ENCODE measurements around the gene IL17RE.
"Not testable (repeated sequence)": the region's sequence is repeated elsewhere in the genome, so short reads cannot be mapped to it uniquely, and the experiment has no call there.

IL17RE gene

DNA sequence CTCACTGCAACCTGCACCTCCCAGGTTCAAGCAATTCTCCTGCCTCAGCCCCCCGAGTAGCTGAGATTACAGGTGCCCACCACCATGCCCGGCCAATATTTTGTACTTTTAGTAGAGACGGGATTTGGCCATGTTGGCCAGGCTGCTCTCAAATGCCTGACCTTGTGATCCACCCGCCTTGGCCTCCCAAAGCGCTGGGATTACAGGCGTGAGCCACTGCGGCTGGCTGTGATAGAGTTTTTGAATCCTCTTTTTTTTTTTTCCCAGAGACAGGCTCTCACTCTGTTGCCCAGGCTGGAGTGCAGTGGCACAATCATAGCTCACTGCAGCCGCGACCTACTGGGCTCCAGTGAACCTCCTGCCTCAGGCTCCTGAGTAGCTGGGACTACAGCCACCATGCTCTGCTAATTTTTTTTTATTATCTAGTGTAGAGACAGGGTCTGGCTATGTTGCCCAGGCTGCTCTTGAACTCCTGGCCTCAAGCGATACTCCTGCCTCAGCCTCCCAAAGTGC lies 37.5 kb upstream of the IL17RE start:
- H3K27ac ChIP-seq (ENCODE audit: low read depth, low read length); H3K4me1 ChIP-seq (ENCODE audit: insufficient read depth, low read length); H3K36me3 ChIP-seq (ENCODE audit: insufficient read depth, low read length); H3K4me3 ChIP-seq (ENCODE audit: low read length); H3K9me3 ChIP-seq (ENCODE audit: insufficient read depth, low read depth, low read length); H3K9ac ChIP-seq (ENCODE audit: low read depth, low read length): not testable (repeated sequence)
- 93% methylated on average over 10 of the region's 10 CpGs for WGBS
- H3K27me3 ChIP-seq (ENCODE audit: insufficient read depth, low read length): peaks cover 20% of the 10 kb centered on the region

- Histone ChIP-seq H3K9me3 (ENCODE audit: insufficient read depth, low read depth, low read length) (no peaks in the 10 kb centered on the region), H3K4me1 (ENCODE audit: insufficient read depth, low read length) (no peaks in the 10 kb centered on the region), H3K27me3 (ENCODE audit: insufficient read depth, low read length) (peaks cover 16% of the 10 kb centered on the region), H3K4me3 (ENCODE audit: low read length) (no peak overlapping the region), H3K36me3 (ENCODE audit: insufficient read depth, low read length) (no peaks in the 10 kb centered on the region), H3K9ac (ENCODE audit: low read depth, low read length) (no peak overlapping the region), H3K27ac (ENCODE audit: low read depth, low read length) (no peak overlapping the region)
- WGBS: 95% methylated on average over 8 of the region's 8 CpGs
These were observed 36.0 kb upstream of the IL17RE start for GRCh38 chr3:9866639-9867038.

- no peaks in the 10 kb centered on the region for H3K9me3 ChIP-seq (ENCODE audit: insufficient read depth, low read depth, low read length)
- no peak overlapping the region for H3K9ac ChIP-seq (ENCODE audit: low read depth, low read length)
- H3K27ac ChIP-seq (ENCODE audit: low read depth, low read length): no peak overlapping the region
- H3K4me1 ChIP-seq (ENCODE audit: insufficient read depth, low read length): no peaks in the 10 kb centered on the region
- no peaks in the 10 kb centered on the region for H3K36me3 ChIP-seq (ENCODE audit: insufficient read depth, low read length)
- peaks cover 11% of the 10 kb centered on the region for H3K27me3 ChIP-seq (ENCODE audit: insufficient read depth, low read length)
- H3K4me3 ChIP-seq (ENCODE audit: low read length): no peak overlapping the region
- 94% methylated on average over 12 of the region's 12 CpGs for WGBS
These were observed 35.5 kb upstream of the IL17RE start for GRCh38 chr3:9867106-9867505.

DNA sequence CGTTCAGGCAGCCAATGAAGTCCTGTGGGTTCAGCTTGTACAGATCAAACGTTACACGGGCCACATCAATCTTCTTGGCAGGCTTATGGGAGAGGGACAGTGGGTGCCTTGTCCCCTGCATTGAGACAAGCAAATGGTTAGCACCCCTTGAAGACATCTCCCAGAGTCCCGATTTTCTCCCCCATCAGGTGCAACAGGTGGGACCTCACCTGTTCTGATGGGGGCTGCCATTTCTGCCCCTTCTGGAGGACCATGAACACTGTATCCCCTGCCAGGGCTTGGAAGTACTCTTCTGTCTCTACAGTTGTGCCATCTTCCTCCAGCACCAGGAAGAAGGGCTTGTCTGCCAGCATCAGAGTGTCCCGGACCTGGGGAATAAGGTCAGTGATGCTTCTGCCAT lies 32.7 kb upstream of the IL17RE start:
- H3K4me3 ChIP-seq (ENCODE audit: low read length): no peak overlapping the region
- 90% methylated on average over 5 of the region's 5 CpGs for WGBS
- H3K9me3 ChIP-seq (ENCODE audit: insufficient read depth, low read depth, low read length): no peaks in the 10 kb centered on the region
- no peaks in the 10 kb centered on the region for H3K36me3 ChIP-seq (ENCODE audit: insufficient read depth, low read length)
- H3K27me3 ChIP-seq (ENCODE audit: insufficient read depth, low read length): no peaks in the 10 kb centered on the region
- H3K4me1 ChIP-seq (ENCODE audit: insufficient read depth, low read length): no peaks in the 10 kb centered on the region
- H3K27ac ChIP-seq (ENCODE audit: low read depth, low read length): no peak overlapping the region
- no peak overlapping the region for H3K9ac ChIP-seq (ENCODE audit: low read depth, low read length)

DNA sequence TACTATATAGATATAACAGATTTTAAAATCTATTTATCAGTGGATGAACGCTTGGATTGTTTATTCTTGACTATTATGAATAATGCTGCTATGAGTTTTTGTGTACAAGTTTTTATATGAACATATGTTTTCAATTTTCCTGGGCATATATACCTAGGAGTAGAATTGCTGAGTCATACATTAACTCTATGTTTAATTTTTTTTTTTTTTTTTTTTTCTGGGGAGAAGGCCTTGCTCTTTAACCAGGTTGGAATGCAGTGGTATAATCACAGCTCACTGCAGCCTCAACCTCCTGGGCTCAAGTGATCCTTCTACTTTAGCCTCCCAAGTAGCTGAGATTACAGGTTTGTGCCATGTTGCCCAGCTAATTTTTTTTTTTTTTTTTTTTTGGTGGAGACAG lies 31.7 kb upstream of the IL17RE start:
- Histone ChIP-seq H3K4me3 (ENCODE audit: low read length) (no peak overlapping the region), H3K9ac (ENCODE audit: low read depth, low read length) (no peak overlapping the region), H3K36me3 (ENCODE audit: insufficient read depth, low read length) (no peaks in the 10 kb centered on the region), H3K9me3 (ENCODE audit: insufficient read depth, low read depth, low read length) (no peaks in the 10 kb centered on the region), H3K27me3 (ENCODE audit: insufficient read depth, low read length) (no peaks in the 10 kb centered on the region), H3K4me1 (ENCODE audit: insufficient read depth, low read length) (no peaks in the 10 kb centered on the region), H3K27ac (ENCODE audit: low read depth, low read length) (no peak overlapping the region)
- 63% methylated on average over 1 of the region's 1 CpG for WGBS

DNA sequence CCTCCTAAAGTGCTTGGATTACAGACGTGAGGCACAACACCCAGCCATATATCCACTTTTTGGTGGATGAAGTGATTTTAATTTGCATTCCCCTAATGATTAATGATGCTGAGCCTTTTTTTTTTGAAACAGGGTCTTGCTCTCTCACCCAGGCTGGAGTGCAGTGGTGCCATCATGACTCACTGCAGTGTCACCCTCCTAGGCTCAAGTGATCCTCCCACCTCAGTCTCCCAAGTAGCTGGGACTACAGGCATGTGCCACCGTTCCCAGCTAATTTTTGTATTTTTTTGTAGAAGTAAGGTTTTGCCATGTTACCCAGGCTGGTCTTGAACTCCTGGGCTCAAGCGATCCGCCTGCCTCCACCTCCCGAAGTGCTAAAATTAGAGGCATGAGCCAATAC lies 30.6 kb upstream of the IL17RE start:
- WGBS: 93% methylated on average over 4 of the region's 5 CpGs
- H3K27ac ChIP-seq (ENCODE audit: low read depth, low read length); H3K9ac ChIP-seq (ENCODE audit: low read depth, low read length); H3K4me3 ChIP-seq (ENCODE audit: low read length); H3K27me3 ChIP-seq (ENCODE audit: insufficient read depth, low read length); H3K4me1 ChIP-seq (ENCODE audit: insufficient read depth, low read length); H3K36me3 ChIP-seq (ENCODE audit: insufficient read depth, low read length); H3K9me3 ChIP-seq (ENCODE audit: insufficient read depth, low read depth, low read length): not testable (repeated sequence)

DNA sequence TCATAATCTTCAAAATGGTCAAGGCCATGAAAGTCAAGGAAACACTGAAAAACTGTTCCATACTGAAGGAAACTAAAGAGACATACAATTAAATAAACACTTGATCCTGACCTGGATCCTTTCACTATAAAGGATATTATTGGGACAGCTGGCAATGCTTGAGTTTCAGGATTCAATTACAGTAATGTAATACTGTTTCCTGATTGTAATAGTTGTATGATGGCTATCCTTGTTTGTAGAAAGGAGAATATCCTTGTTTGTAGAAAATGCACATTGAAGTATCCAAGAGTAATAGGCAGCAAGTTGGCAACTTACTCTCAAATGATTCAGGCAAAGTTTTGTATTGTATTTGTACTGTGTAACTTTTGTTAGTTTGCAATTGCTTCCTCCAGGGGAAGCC lies 27.2 kb upstream of the IL17RE start:
- Histone ChIP-seq H3K27me3 (ENCODE audit: insufficient read depth, low read length) (no peaks in the 10 kb centered on the region), H3K4me1 (ENCODE audit: insufficient read depth, low read length) (no peaks in the 10 kb centered on the region), H3K36me3 (ENCODE audit: insufficient read depth, low read length) (no peaks in the 10 kb centered on the region), H3K9me3 (ENCODE audit: insufficient read depth, low read depth, low read length) (no peaks in the 10 kb centered on the region), H3K9ac (ENCODE audit: low read depth, low read length) (no peak overlapping the region), H3K4me3 (ENCODE audit: low read length) (no peak overlapping the region), H3K27ac (ENCODE audit: low read depth, low read length) (no peak overlapping the region)

DNA sequence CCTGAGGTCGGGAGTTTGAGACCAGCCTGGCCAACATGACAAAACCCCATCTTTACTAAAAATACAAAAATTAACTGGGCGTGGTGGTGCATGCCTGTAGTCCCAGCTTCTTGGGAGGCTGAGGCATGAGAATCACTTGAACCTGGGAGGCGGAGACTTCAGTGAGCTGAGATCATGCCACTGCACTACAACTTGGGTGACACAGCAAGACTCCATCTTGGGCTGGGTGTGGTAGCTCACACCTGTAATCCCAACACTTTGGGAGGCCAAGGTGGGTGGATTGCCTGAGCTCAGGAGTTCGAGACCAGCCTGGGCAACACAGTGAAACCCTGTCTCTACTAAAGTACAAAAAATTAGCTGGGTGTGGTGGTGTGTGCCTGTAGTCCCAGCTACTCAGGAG lies 26.4 kb upstream of the IL17RE start:
- H3K9ac ChIP-seq (ENCODE audit: low read depth, low read length): not testable (repeated sequence)

GRCh38 chr3:9876991-9877390 lies 25.7 kb upstream of the IL17RE start:
- 91% methylated on average over 12 of the region's 12 CpGs for WGBS
- Histone ChIP-seq H3K4me3 (ENCODE audit: low read length) (no peak overlapping the region), H3K4me1 (ENCODE audit: insufficient read depth, low read length) (no peaks in the 10 kb centered on the region), H3K9ac (ENCODE audit: low read depth, low read length) (no peak overlapping the region), H3K27me3 (ENCODE audit: insufficient read depth, low read length) (no peaks in the 10 kb centered on the region), H3K27ac (ENCODE audit: low read depth, low read length) (no peak overlapping the region), H3K9me3 (ENCODE audit: insufficient read depth, low read depth, low read length) (no peaks in the 10 kb centered on the region), H3K36me3 (ENCODE audit: insufficient read depth, low read length) (no peaks in the 10 kb centered on the region)

More for the DNA sequence above, 26.4 kb upstream of the IL17RE start:
- not testable (repeated sequence) for H3K36me3 ChIP-seq (ENCODE audit: insufficient read depth, low read length); H3K27ac ChIP-seq (ENCODE audit: low read depth, low read length); H3K4me1 ChIP-seq (ENCODE audit: insufficient read depth, low read length); H3K4me3 ChIP-seq (ENCODE audit: low read length); H3K9me3 ChIP-seq (ENCODE audit: insufficient read depth, low read depth, low read length); H3K27me3 ChIP-seq (ENCODE audit: insufficient read depth, low read length)
- 91% methylated on average over 4 of the region's 4 CpGs for WGBS

GRCh38 chr3:9878700-9879099 lies 23.9 kb upstream of the IL17RE start:
- H3K27ac ChIP-seq (ENCODE audit: low read depth, low read length): no peak overlapping the region
- no peaks in the 10 kb centered on the region for H3K36me3 ChIP-seq (ENCODE audit: insufficient read depth, low read length)
- no peaks in the 10 kb centered on the region for H3K4me1 ChIP-seq (ENCODE audit: insufficient read depth, low read length)
- H3K9ac ChIP-seq (ENCODE audit: low read depth, low read length): no peak overlapping the region
- H3K27me3 ChIP-seq (ENCODE audit: insufficient read depth, low read length): no peaks in the 10 kb centered on the region
- WGBS: 89% methylated on average over 5 of the region's 5 CpGs
- no peaks in the 10 kb centered on the region for H3K9me3 ChIP-seq (ENCODE audit: insufficient read depth, low read depth, low read length)
- H3K4me3 ChIP-seq (ENCODE audit: low read length): no peak overlapping the region

- no peak within 1 kb of the TSS for H3K4me3 ChIP-seq (ENCODE audit: low read length)
- H3K27me3 ChIP-seq (ENCODE audit: insufficient read depth, low read length): no peaks in the 10 kb centered on the region
- no peaks in the 10 kb centered on the region for H3K9me3 ChIP-seq (ENCODE audit: insufficient read depth, low read depth, low read length)
- no peak within 1 kb of the TSS for H3K27ac ChIP-seq (ENCODE audit: low read depth, low read length)
- no peak within 1 kb of the TSS for H3K9ac ChIP-seq (ENCODE audit: low read depth, low read length)
- H3K36me3 ChIP-seq (ENCODE audit: insufficient read depth, low read length): no peaks in the 10 kb centered on the region
- 88% methylated on average over 7 of the region's 7 CpGs for WGBS
- H3K4me1 ChIP-seq (ENCODE audit: insufficient read depth, low read length): no peaks in the 10 kb centered on the region
These were observed 22.7 kb upstream of the IL17RE start, which contains the start of gene CIDEC for GRCh38 chr3:9879830-9880549. TSS of gene CIDEC (minus strand) at chr3:9880253. CDS start at chr3:9878486, 1,767 bp downstream.

DNA sequence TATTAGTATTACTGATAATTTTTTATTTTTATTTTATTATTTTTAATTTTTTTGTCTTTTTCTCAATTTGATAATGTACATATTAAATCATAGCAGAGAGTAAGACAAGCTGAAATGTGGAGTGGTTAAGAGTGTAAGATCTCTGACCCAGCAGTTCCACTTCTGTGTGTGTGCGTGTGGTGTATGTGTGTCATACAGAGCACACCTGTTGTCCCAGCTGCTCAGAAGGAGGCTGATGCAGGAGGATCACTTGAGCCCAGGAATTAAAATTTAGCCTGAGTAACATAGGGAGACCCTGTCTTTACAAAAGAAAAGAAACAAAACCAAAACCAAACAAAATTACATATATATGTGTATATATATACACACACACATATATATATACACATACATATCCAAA lies 21.2 kb upstream of the IL17RE start:
- 95% methylated on average over 1 of the region's 1 CpG for WGBS
- H3K27me3 ChIP-seq (ENCODE audit: insufficient read depth, low read length): no peaks in the 10 kb centered on the region
- H3K4me3 ChIP-seq (ENCODE audit: low read length): no peak overlapping the region
- no peaks in the 10 kb centered on the region for H3K4me1 ChIP-seq (ENCODE audit: insufficient read depth, low read length)
- H3K9ac ChIP-seq (ENCODE audit: low read depth, low read length): no peak overlapping the region
- H3K36me3 ChIP-seq (ENCODE audit: insufficient read depth, low read length): no peaks in the 10 kb centered on the region
- no peak overlapping the region for H3K27ac ChIP-seq (ENCODE audit: low read depth, low read length)
- H3K9me3 ChIP-seq (ENCODE audit: insufficient read depth, low read depth, low read length): no peaks in the 10 kb centered on the region
